HepG2 (cell line): ENCODE measurements around the gene ISG20L2. TPM values are rescaled to one million over a fixed set of nuclear protein-coding genes. Genes with fewer than 3 reads are reported as not detected.
A peak's percentile ranks its signal among the peaks of the same experiment; 100 is the strongest.

Experiments used
- AGO1 ChIP-seq: fragments of 200-400 bp; formaldehyde crosslinking; IDR thresholded peaks from 2 replicates; pipeline ENCODE4 v1.6.1; 2017; ENCODE audit warnings: mild to moderate bottlenecking, low read depth, low read length, moderate library complexity; ENCODE audit not compliant: poor library complexity, severe bottlenecking
- BHLHE40 ChIP-seq: IDR thresholded peaks from 2 replicates; pipeline ENCODE4 v1.6.1; 2011; ENCODE audit warnings: low read length, improper control_type of control experiment
- CBX2 ChIP-seq, 2 experiments: fragments of 200-600 bp in 1 of 2; sonication (generic); formaldehyde crosslinking in 1 of 2; IDR thresholded peaks; 2 replicates each; pipeline versions ENCODE4 v1.7.0 to v1.8.1; 2018 to 2022; ENCODE audit warnings: low read depth in 2 of 2, low read length in 1 of 2, mild to moderate bottlenecking in 1 of 2, missing genetic modification reagents in 1 of 2
- CREBL2 ChIP-seq: sonication (generic); formaldehyde crosslinking; IDR thresholded peaks from 2 replicates; pipeline ENCODE4 v1.8.1; 2023; ENCODE audit warnings: missing genetic modification reagents, mild to moderate bottlenecking, borderline replicate concordance
- CREM ChIP-seq, 2 experiments: sonication (generic) in 1 of 2; formaldehyde crosslinking in 1 of 2; IDR thresholded peaks; 2 replicates each; pipeline versions ENCODE4 v1.4.0 to v1.6.1; 2016 to 2020; ENCODE audit warnings: antibody characterized with exemption in 1 of 2, mild to moderate bottlenecking in 1 of 2, missing genetic modification reagents in 1 of 2
- CSRNP2 ChIP-seq: sonication (generic); formaldehyde crosslinking; conservative IDR thresholded peaks from 2 replicates; pipeline ENCODE4 v1.8.0; 2022; ENCODE audit warnings: low read depth, missing genetic modification reagents
- EED ChIP-seq: sonication (generic); formaldehyde crosslinking; IDR thresholded peaks from 2 replicates; pipeline ENCODE4 v1.5.0; 2020; ENCODE audit warnings: mild to moderate bottlenecking, missing genetic modification reagents
- FOXA3 ChIP-seq: IDR thresholded peaks from 2 replicates; pipeline ENCODE4 v1.6.1; 2016; ENCODE audit warnings: missing genetic modification reagents, missing compliant biosample characterization
- FOXC1 ChIP-seq: sonication (generic); formaldehyde crosslinking; IDR thresholded peaks from 2 replicates; pipeline ENCODE4 v1.8.0; 2022; ENCODE audit warnings: mild to moderate bottlenecking, missing genetic modification reagents, borderline replicate concordance
- FOXO1 ChIP-seq: sonication (generic); formaldehyde crosslinking; IDR thresholded peaks from 2 replicates; pipeline ENCODE4 v1.4.0; 2020; ENCODE audit warnings: missing genetic modification reagents
- HDAC2 ChIP-seq: sonication (generic); formaldehyde crosslinking; IDR thresholded peaks from 2 replicates; pipeline ENCODE4 v1.4.0; 2020; ENCODE audit warnings: missing genetic modification reagents
- IRF1 ChIP-seq: sonication (generic); formaldehyde crosslinking; IDR thresholded peaks from 2 replicates; pipeline ENCODE4 v1.4.0; 2020; ENCODE audit warnings: low read depth, mild to moderate bottlenecking, missing genetic modification reagents
- KAT8 ChIP-seq: IDR thresholded peaks from 2 replicates; pipeline ENCODE4 v1.6.1; 2016; ENCODE audit warnings: missing genetic modification reagents, missing compliant biosample characterization
- KLF11 ChIP-seq: IDR thresholded peaks from 2 replicates; pipeline ENCODE4 v1.6.1; 2016; ENCODE audit warnings: missing compliant biosample characterization
- PPARG ChIP-seq: conservative IDR thresholded peaks from 2 replicates; pipeline ENCODE4 v1.6.1; 2016; ENCODE audit warnings: missing biosample characterization, missing genetic modification reagents
- SMAD9 ChIP-seq: sonication (generic); formaldehyde crosslinking; IDR thresholded peaks from 2 replicates; pipeline ENCODE4 v1.5.1; 2020; ENCODE audit warnings: mild to moderate bottlenecking, missing genetic modification reagents
- SP1 ChIP-seq, 2 experiments: fragments of 450-650 bp in 1 of 2; sonication (generic) in 1 of 2; formaldehyde crosslinking in 1 of 2; IDR thresholded peaks; 2 replicates each; pipeline versions ENCODE4 v1.4.0 to v1.6.1; 2016 to 2020; ENCODE audit warnings: missing genetic modification reagents in 1 of 2
- SRSF1 ChIP-seq: fragments of 200-400 bp; formaldehyde crosslinking; optimal IDR thresholded peaks from 2 replicates; pipeline ENCODE3; 2017; ENCODE audit warnings: mild to moderate bottlenecking, low read depth, low read length, moderate library complexity
- ZC3H13 ChIP-seq: sonication (generic); formaldehyde crosslinking; IDR thresholded peaks from 2 replicates; pipeline ENCODE4 v1.8.1; 2023; ENCODE audit warnings: mild to moderate bottlenecking, missing genetic modification reagents, moderate library complexity
- ZEB1 ChIP-seq: IDR thresholded peaks from 2 replicates; pipeline ENCODE4 v1.6.1; 2012; ENCODE audit warnings: mild to moderate bottlenecking, low read depth, inconsistent platforms; ENCODE audit not compliant: insufficient replicate concordance
- ZNF143 ChIP-seq: sonication (generic); formaldehyde crosslinking; IDR thresholded peaks from 2 replicates; pipeline ENCODE4 v1.4.0; 2020; ENCODE audit warnings: missing genetic modification reagents
- ZNF17 ChIP-seq: sonication (generic); formaldehyde crosslinking; IDR thresholded peaks from 2 replicates; pipeline ENCODE4 v1.5.0; 2020; ENCODE audit warnings: mild to moderate bottlenecking, missing genetic modification reagents
- ZNF431 ChIP-seq: sonication (generic); formaldehyde crosslinking; IDR thresholded peaks from 2 replicates; pipeline ENCODE4 v1.9.0; 2022; ENCODE audit warnings: missing genetic modification reagents, low read depth, mild to moderate bottlenecking, borderline replicate concordance
- ZNF460 ChIP-seq: sonication (generic); formaldehyde crosslinking; IDR thresholded peaks from 2 replicates; pipeline ENCODE4 v1.5.1; 2020; ENCODE audit warnings: missing genetic modification reagents, mild to moderate bottlenecking, borderline replicate concordance
- ZNF510 ChIP-seq: sonication (generic); formaldehyde crosslinking; IDR thresholded peaks from 2 replicates; pipeline ENCODE4 v1.4.0; 2020; ENCODE audit warnings: low read depth, mild to moderate bottlenecking, missing genetic modification reagents
- ZNF619 ChIP-seq: sonication (generic); formaldehyde crosslinking; IDR thresholded peaks from 2 replicates; pipeline ENCODE4 v1.4.0; 2020; ENCODE audit warnings: mild to moderate bottlenecking, missing genetic modification reagents
- ZSCAN31 ChIP-seq: sonication (generic); formaldehyde crosslinking; IDR thresholded peaks from 2 replicates; pipeline ENCODE4 v1.5.0; 2020; ENCODE audit warnings: low read depth, mild to moderate bottlenecking, missing genetic modification reagents
- polyA plus RNA-seq, 8 experiments: library from polyadenylated mRNA; depleted of rRNA in 3 of 8; stranded (reverse) in 7 of 8; unstranded in 1 of 8; fragments of >200 nt; fragmentation: Illumina TruSeq in 4 of 8; extraction: Trizol in 4 of 8; gene quantifications; 2 replicates each; pipeline versions ENCODE4 v1.2.1 to v1.2.3, GENCODE V29; 2011 to 2016; ENCODE audit warnings: low read depth in 4 of 8, missing spikeins in 1 of 8, mixed read lengths in 1 of 8; ENCODE audit not compliant: insufficient read depth in 1 of 8
- total RNA-seq, 5 experiments: library from RNA; depleted of rRNA; stranded (reverse); fragments of >200 nt; fragmentation: Illumina TruSeq; extraction: Trizol; gene quantifications; 2 replicates each; pipeline ENCODE4 v1.2.3, GENCODE V29; 2016; ENCODE audit warnings: low read depth in 1 of 5

Gene ISG20L2
- total and polyA plus RNA-seq, 2 of the 13 experiments (the other 11 are each of a cell fraction or from before 2014, with no cell fraction given): 19.8 to 21.3 TPM

DNA sequence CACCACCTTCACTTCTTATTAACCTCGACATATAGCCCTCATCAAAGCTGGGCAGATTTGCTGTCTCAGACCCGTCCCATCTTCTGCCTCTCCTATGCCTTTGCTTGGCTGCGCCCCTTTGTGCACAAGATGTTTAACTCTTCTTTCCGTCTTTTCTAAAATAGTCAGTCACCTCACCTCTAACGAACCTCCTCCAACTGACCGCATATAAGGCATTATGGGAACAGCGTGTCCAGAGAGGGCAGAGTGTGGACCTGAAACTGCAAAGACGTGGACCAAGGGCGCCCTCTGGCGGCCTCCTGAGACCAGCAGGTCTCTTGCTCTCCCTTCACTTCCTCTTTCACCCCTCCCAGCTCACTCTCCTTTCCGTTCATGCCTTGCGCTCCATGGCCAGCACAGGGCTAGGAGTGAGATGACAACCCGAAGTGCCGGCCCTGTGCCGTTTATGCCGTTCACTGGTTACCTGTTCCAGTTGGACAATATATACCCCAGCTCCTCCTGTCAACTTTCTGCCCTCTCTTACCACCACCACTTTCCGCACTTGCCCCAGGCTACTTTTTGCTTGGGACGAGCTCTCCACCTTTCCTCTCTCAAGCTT is 2.8 kb downstream of the ISG20L2 start (continued):
- TF ChIP-seq CBX2 (IDR thresholded peaks at IDR 0.05; ENCODE audit: low read depth, low read length) (no peak), CBX2 (CRISPR knock-in tag; IDR thresholded peaks at IDR 0.05; ENCODE audit: low read depth) (no peak), KAT8 (CRISPR knock-in tag) (peak; percentile 72), ZC3H13 (CRISPR knock-in tag) (0 out of 2 replicates have a peak, but pooled peaks have one; percentile 66), SMAD9 (CRISPR knock-in tag) (no peak), ZNF143 (CRISPR knock-in tag) (peak; percentile 82), CREM (IDR thresholded peaks at IDR 0.05) (peak; percentile 24; the same call in 1 of the 2 replicates), CREM (CRISPR knock-in tag; IDR thresholded peaks at IDR 0.05) (no peak), SP1 (IDR thresholded peaks at IDR 0.05) (no peak), SP1 (CRISPR knock-in tag; IDR thresholded peaks at IDR 0.05) (no peak), AGO1 (no peak), ZNF431 (CRISPR knock-in tag) (no peak; the same call in 1 of the 2 replicates), SRSF1 (no peak), ZNF460 (no peak), ZNF510 (CRISPR knock-in tag) (no peak), PPARG (CRISPR knock-in tag) (no peak), ZNF619 (CRISPR knock-in tag) (no peak), ZSCAN31 (CRISPR knock-in tag) (peak; percentile 26; the same call in 1 of the 2 replicates), KLF11 (CRISPR knock-in tag) (no peak), FOXO1 (CRISPR knock-in tag) (0 out of 2 replicates have a peak, but pooled peaks have one; percentile 15), ZNF17 (CRISPR knock-in tag) (no peak), FOXC1 (CRISPR knock-in tag) (0 out of 2 replicates have a peak, but pooled peaks have one; percentile 24), IRF1 (CRISPR knock-in tag) (no peak), FOXA3 (CRISPR knock-in tag) (0 out of 2 replicates have a peak, but pooled peaks have one; percentile 16), EED (CRISPR knock-in tag) (no peak), ZEB1 (no peak), HDAC2 (0 out of 2 replicates have a peak, but pooled peaks have one; percentile 31), CSRNP2 (CRISPR knock-in tag) (no peak), CREBL2 (CRISPR knock-in tag) (no peak), BHLHE40 (no peak; the same call in 1 of the 2 replicates)
